H1 (cell line): ENCODE results near the gene KLHL28. TPM values are rescaled to one million over a fixed set of nuclear protein-coding genes. Genes with fewer than 3 reads are reported as not detected.
A peak's percentile ranks its signal among the peaks of the same experiment; 100 is the strongest.

Source experiments
- CTCF ChIA-PET: fragments of 300-600 bp; sonication (Branson Sonifier 250); formaldehyde crosslinking; loops from one replicate; lab custom pipeline; 2021; ENCODE audit not compliant: partially characterized antibody; lab: Charles Lee
- POLR2A ChIA-PET: fragments of 300-600 bp; sonication (Branson Sonifier 250); formaldehyde crosslinking; loops from one replicate; lab custom pipeline; 2021; ENCODE audit warnings: inconsistent platforms; ENCODE audit not compliant: partially characterized antibody; lab: Charles Lee
- DNase-seq, 2 experiments: peaks; one replicate each; pipeline versions ENCODE4 v3.0.0 to v3.0.0-alpha.2; 2010 to 2022; ENCODE audit warnings: low spot score in 2 of 2, low read depth in 1 of 2, mixed read lengths in 1 of 2
- FAIRE-seq: peaks from 2 replicates; lab custom pipeline; 2011; peaks lifted over from hg19 to GRCh38; lab: Jason Lieb, UNC
- H2AFZ ChIP-seq: 2 replicates; pipeline ENCODE4 v1.8.1; 2012; ENCODE audit warnings: low read length, inconsistent platforms
- H2AK5ac ChIP-seq: 2 replicates; pipeline ENCODE4 v1.6.1; 2013; ENCODE audit warnings: low read depth, low read length
- H2BK120ac ChIP-seq: replicated peaks from 2 replicates; pipeline ENCODE3; 2013; ENCODE audit warnings: low read depth, low read length, inconsistent platforms
- H2BK12ac ChIP-seq: 2 replicates; pipeline ENCODE4 v1.6.1; 2013; ENCODE audit warnings: low read depth, low read length
- H2BK15ac ChIP-seq: 2 replicates; pipeline ENCODE4 v1.6.1; 2013; ENCODE audit warnings: low read length
- H2BK20ac ChIP-seq: 2 replicates; pipeline ENCODE4 v1.6.1; 2013; ENCODE audit warnings: low read length
- H2BK5ac ChIP-seq: 2 replicates; pipeline ENCODE4 v1.6.1; 2013; ENCODE audit warnings: low read depth, low read length
- H3K14ac ChIP-seq: 2 replicates; pipeline ENCODE4 v1.6.1; 2013; ENCODE audit warnings: inconsistent platforms; ENCODE audit not compliant: insufficient read length
- H3K18ac ChIP-seq: 2 replicates; pipeline ENCODE4 v1.6.1; 2013; ENCODE audit warnings: low read length; ENCODE audit errors: extremely low read depth
- H3K23ac ChIP-seq: 2 replicates; pipeline ENCODE4 v1.6.1; 2013; ENCODE audit warnings: inconsistent platforms; ENCODE audit not compliant: insufficient read length
- H3K23me2 ChIP-seq: 2 replicates; pipeline ENCODE4 v1.6.1; 2013; ENCODE audit warnings: low read depth, low read length
- H3K27ac ChIP-seq: 2 replicates; pipeline ENCODE4 v1.6.1; 2011; ENCODE audit warnings: low read depth, low read length, inconsistent platforms
- H3K27me3 ChIP-seq, 4 experiments: replicated peaks in 1 of 4; 1 replicate in 1 of 4; 2 replicates in 3 of 4; pipeline versions ENCODE4 v1.6.1 to v1.8.1; 2011 to 2013; ENCODE audit warnings: low read length in 3 of 4, mild to moderate bottlenecking in 3 of 4, inconsistent platforms in 2 of 4, mixed read lengths in 2 of 4, moderate library complexity in 1 of 4; ENCODE audit not compliant: control insufficient read depth in 3 of 4, insufficient read depth in 3 of 4; ENCODE audit errors: extremely low read depth in 1 of 4
- H3K36me3 ChIP-seq, 4 experiments: 2 replicates each; pipeline versions ENCODE4 v1.6.1 to v1.8.1; 2011 to 2013; ENCODE audit warnings: mild to moderate bottlenecking in 4 of 4, low read length in 3 of 4, moderate library complexity in 2 of 4, control low read depth in 1 of 4, inconsistent platforms in 1 of 4; ENCODE audit not compliant: insufficient read depth in 4 of 4, control insufficient read depth in 2 of 4
- H3K4ac ChIP-seq: replicated peaks from 2 replicates; pipeline ENCODE3; 2013; ENCODE audit warnings: low read length, low read depth, mixed read lengths, inconsistent platforms; ENCODE audit not compliant: insufficient read length
- H3K4me1 ChIP-seq, 4 experiments: replicated peaks in 1 of 4; 1 replicate in 1 of 4; 2 replicates in 3 of 4; pipeline versions ENCODE4 v1.6.1 to v1.8.1; 2011 to 2013; ENCODE audit warnings: low read length in 3 of 4, inconsistent platforms in 2 of 4, mixed read lengths in 1 of 4; ENCODE audit not compliant: insufficient read depth in 4 of 4, control insufficient read depth in 3 of 4
- H3K4me2 ChIP-seq, 2 experiments: 2 replicates each; pipeline versions ENCODE4 v1.6.1 to v1.8.1; 2011 to 2013; ENCODE audit warnings: low read depth in 2 of 2, low read length in 2 of 2, control low read depth in 1 of 2, inconsistent platforms in 1 of 2, mild to moderate bottlenecking in 1 of 2; ENCODE audit not compliant: insufficient read depth in 1 of 2
- H3K4me3 ChIP-seq, 4 experiments: fragments of 200-600, 300-600 bp in 1 of 4; sonication (generic), shearing (Covaris generic), sonication (Bioruptor Twin) in 1 of 4; 2 replicates each; pipeline versions ENCODE4 v1.5.1 to v1.8.1; 2011 to 2016; ENCODE audit warnings: low read length in 4 of 4, low read depth in 3 of 4, control low read depth in 2 of 4, inconsistent platforms in 2 of 4, mild to moderate bottlenecking in 2 of 4, mixed read lengths in 1 of 4, moderate library complexity in 1 of 4; ENCODE audit not compliant: insufficient read depth in 2 of 4; ENCODE audit errors: extremely low read depth in 1 of 4
- H3K56ac ChIP-seq: replicated peaks from 2 replicates; pipeline ENCODE3; 2013; ENCODE audit warnings: low read depth, mild to moderate bottlenecking, mixed read lengths, low read length, inconsistent platforms; ENCODE audit not compliant: insufficient read length
- H3K79me1 ChIP-seq: 2 replicates; pipeline ENCODE4 v1.6.1; 2013; ENCODE audit warnings: low read depth, low read length, control low read depth
- H3K79me2 ChIP-seq, 2 experiments: 2 replicates each; pipeline versions ENCODE4 v1.6.1 to v1.8.1; 2012 to 2013; ENCODE audit warnings: low read length in 2 of 2, mild to moderate bottlenecking in 2 of 2, inconsistent platforms in 1 of 2; ENCODE audit not compliant: insufficient read depth in 2 of 2, control insufficient read depth in 1 of 2
- H3K9ac ChIP-seq, 4 experiments: replicated peaks in 1 of 4; 1 replicate in 1 of 4; 2 replicates in 3 of 4; pipeline versions ENCODE4 v1.6.1 to v1.8.1; 2011 to 2013; ENCODE audit warnings: low read depth in 3 of 4, low read length in 3 of 4, control low read depth in 2 of 4, mild to moderate bottlenecking in 2 of 4, moderate library complexity in 2 of 4, inconsistent platforms in 1 of 4; ENCODE audit errors: extremely low read depth in 1 of 4
- H3K9me3 ChIP-seq, 2 experiments: 2 replicates each; pipeline versions ENCODE4 v1.6.1 to v1.8.1; 2012 to 2013; ENCODE audit warnings: mild to moderate bottlenecking in 2 of 2, moderate library complexity in 2 of 2, control low read depth in 1 of 2, inconsistent platforms in 1 of 2, low read depth in 1 of 2, low read length in 1 of 2, mixed read lengths in 1 of 2; ENCODE audit not compliant: insufficient read depth in 2 of 2
- H4K20me1 ChIP-seq, 2 experiments: replicated peaks in 1 of 2; 2 replicates each; pipeline versions ENCODE3 to v1.8.1; 2011 to 2013; ENCODE audit warnings: inconsistent platforms in 2 of 2, low read length in 2 of 2, mild to moderate bottlenecking in 1 of 2; ENCODE audit not compliant: insufficient read depth in 2 of 2, control insufficient read depth in 1 of 2
- H4K5ac ChIP-seq: 2 replicates; pipeline ENCODE4 v1.6.1; 2013; ENCODE audit warnings: low read length, low read depth, mixed read lengths, inconsistent platforms; ENCODE audit not compliant: insufficient read length
- H4K8ac ChIP-seq: 2 replicates; pipeline ENCODE4 v1.8.0; 2013; ENCODE audit warnings: mild to moderate bottlenecking, moderate library complexity, low read length, inconsistent platforms; ENCODE audit not compliant: insufficient read depth; ENCODE audit errors: extremely low read depth
- H4K91ac ChIP-seq: replicated peaks from 2 replicates; pipeline ENCODE3; 2013; ENCODE audit warnings: low read length, mixed read lengths, inconsistent platforms; ENCODE audit not compliant: insufficient read length
- ASH2L ChIP-seq: fragments of 200-600, 300-600 bp; sonication (generic); IDR thresholded peaks from one replicate; pipeline ENCODE4 v1.7.1; 2017; ENCODE audit warnings: low read length
- CREB1 ChIP-seq: IDR thresholded peaks from 2 replicates; pipeline ENCODE4 v1.6.1; 2012; ENCODE audit warnings: inconsistent platforms
- EGR1 ChIP-seq: IDR thresholded peaks from 2 replicates; pipeline ENCODE4 v1.6.1; 2011; ENCODE audit warnings: low read depth, low read length, borderline replicate concordance
- KDM5A ChIP-seq: fragments of 200-600 bp; IDR thresholded peaks from 2 replicates; pipeline ENCODE4 v1.7.1; 2012; ENCODE audit warnings: mild to moderate bottlenecking, low read length, inconsistent platforms, mixed read lengths
- NRF1 ChIP-seq: IDR thresholded peaks from 2 replicates; pipeline ENCODE4 v1.6.1; 2011; ENCODE audit warnings: mild to moderate bottlenecking, low read depth, low read length, improper control_type of control experiment
- POLR2A ChIP-seq, 2 experiments: IDR thresholded peaks; 1 replicate in 1 of 2; 2 replicates in 1 of 2; pipeline ENCODE4 v1.6.1; 2011; ENCODE audit warnings: low read depth in 2 of 2, low read length in 2 of 2, mild to moderate bottlenecking in 2 of 2; ENCODE audit errors: control extremely low read depth in 1 of 2
- POLR2AphosphoS5 ChIP-seq: IDR thresholded peaks from 2 replicates; pipeline ENCODE4 v1.6.1; 2011; ENCODE audit warnings: low read depth, low read length
- SIN3A ChIP-seq, 2 experiments: IDR thresholded peaks in 1 of 2; conservative IDR thresholded peaks in 1 of 2; 2 replicates each; pipeline ENCODE4 v1.6.1; 2011 to 2012; ENCODE audit warnings: low read length in 2 of 2, improper control_type of control experiment in 1 of 2, low read depth in 1 of 2, mild to moderate bottlenecking in 1 of 2
- SP1 ChIP-seq: IDR thresholded peaks from 2 replicates; pipeline ENCODE4 v1.6.1; 2011; ENCODE audit warnings: low read depth, low read length
- SRF ChIP-seq: IDR thresholded peaks from 2 replicates; pipeline ENCODE4 v1.6.1; 2011; ENCODE audit warnings: mild to moderate bottlenecking, low read depth, low read length, moderate library complexity
- TAF7 ChIP-seq: optimal IDR thresholded peaks from 2 replicates; pipeline ENCODE3; 2011; ENCODE audit warnings: low read depth, mild to moderate bottlenecking, inconsistent platforms, low read length, moderate library complexity, borderline replicate concordance
- YY1 ChIP-seq: IDR thresholded peaks from 2 replicates; pipeline ENCODE4 v1.6.1; 2011; ENCODE audit warnings: low read depth, mild to moderate bottlenecking, low read length
- WGBS, 2 experiments: shearing (Covaris generic) in 1 of 2; methylation state at CpG; one replicate each; pipeline versions ENCODE4 v1.1.6 to v1.1.7; 2013 to 2015; ENCODE audit warnings: low lambda C conversion rate in 2 of 2, mixed read lengths in 2 of 2, inconsistent platforms in 1 of 2, low coverage in 1 of 2, missing lambda C conversion rate in 1 of 2; ENCODE audit not compliant: insufficient replicate concordance in 2 of 2, insufficient coverage in 1 of 2, insufficient read length in 1 of 2; ENCODE audit errors: extremely low coverage in 1 of 2, missing lambda C conversion rate in 1 of 2; 5-methylcytosine and 5-hydroxymethylcytosine counted together
- polyA plus RNA-seq, 7 experiments: library from polyadenylated mRNA; depleted of rRNA in 3 of 7; stranded (reverse) in 5 of 7; unstranded in 2 of 7; fragments of >200 nt in 5 of 7; fragments of 200-250 nt in 2 of 7; gene quantifications; 1 replicate in 5 of 7; 2 replicates in 1 of 7; 4 replicates in 1 of 7; pipeline versions ENCODE4 v1.2.1 to v1.2.3, GENCODE V29; 2011 to 2013; ENCODE audit warnings: missing spikeins in 2 of 7, mixed read lengths in 2 of 7
- total RNA-seq: library from RNA; stranded (reverse); fragmentation: NEBNext Ultra II Directional; extraction: Animal tissue kit (Norgen Biotek cat#: 25700); gene quantifications from 2 replicates; pipeline ENCODE4 v1.2.1, GENCODE V29; 2021

Gene KLHL28
- total and polyA plus RNA-seq, 2 of the 8 experiments (the other 6 are each of a cell fraction or from before 2014, with no cell fraction given): 3.3 to 10.5 TPM

DNA sequence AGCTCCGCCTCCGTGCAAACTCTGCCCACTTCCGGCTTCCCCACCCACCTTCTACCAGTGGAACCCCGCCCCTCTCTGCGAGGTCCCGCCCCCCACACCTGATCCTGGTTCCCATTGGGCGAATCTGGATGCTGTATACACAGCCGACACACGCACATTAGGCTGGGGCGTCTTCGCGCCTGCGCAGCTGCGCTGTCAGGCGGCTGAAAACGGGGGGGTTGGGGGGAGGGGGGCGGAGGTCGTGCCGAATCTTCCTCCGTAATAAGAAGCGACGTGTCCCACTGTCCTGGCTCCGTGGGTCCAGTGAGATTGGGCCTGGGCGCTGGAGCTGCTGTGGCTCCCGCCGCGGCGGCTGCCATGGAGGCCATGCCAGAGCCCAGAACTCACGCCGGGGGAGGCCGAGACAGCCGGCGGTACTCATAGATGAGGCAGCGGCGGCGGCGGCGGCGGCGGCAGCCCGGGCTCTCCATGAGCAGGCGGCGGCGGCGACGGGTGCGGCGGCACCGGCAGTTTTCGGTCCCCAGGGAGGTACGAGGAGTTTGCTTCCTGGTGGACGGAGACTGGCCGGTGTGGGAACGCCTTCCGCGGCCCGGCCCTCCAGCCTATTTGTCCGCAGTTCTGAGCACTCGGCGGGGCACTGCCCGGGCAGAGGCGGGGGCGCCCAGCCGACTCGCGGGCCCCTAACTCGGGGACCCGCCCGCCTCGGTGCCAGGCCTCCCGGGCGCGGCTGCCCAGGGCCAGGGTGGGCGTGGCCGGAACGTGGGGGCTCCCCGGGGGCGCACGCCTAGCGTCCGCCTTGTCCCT, 64.5 kb downstream of the KLHL28 start:
- Histone ChIP-seq H3K9ac (peak overlapping the region in 3 of 4 experiments; percentile 71 to 80 (median 71); a peak in 6 of 7 replicates), H2AK5ac (no peak overlapping the region), H3K14ac (no peak overlapping the region), H3K4me3 (peak overlapping the region; percentile 74 to 84 (median 79)), H3K4me1 (no peaks in the 10 kb centered on the region), H3K79me1 (no peaks in the 10 kb centered on the region), H3K23ac (no peak overlapping the region), H3K23me2 (no peaks in the 10 kb centered on the region), H3K9me3 (no peaks in the 10 kb centered on the region; a peak in 1 of 4 replicates), H2BK12ac (no peak overlapping the region), H4K20me1 (no peaks in the 10 kb centered on the region), H3K4me2 (peak overlapping the region; percentile 57 to 77), H3K18ac (0 out of 2 replicates have a peak overlapping the region, but pooled peaks have one; percentile 72), H2BK15ac (no peak overlapping the region), H3K36me3 (no peaks in the 10 kb centered on the region), H2BK5ac (peak overlapping the region; percentile 67; the same call in 1 of the 2 replicates), H4K8ac (peak overlapping the region; percentile 92; the same call in 1 of the 2 replicates), H3K4ac (no peak overlapping the region), H3K27ac (peak overlapping the region; percentile 35; the same call in 1 of the 2 replicates), H3K79me2 (no peaks in the 10 kb centered on the region), H4K5ac (peak overlapping the region; percentile 80), H4K91ac (peak overlapping the region; percentile 23), H2AFZ (peak overlapping the region; percentile 76; the same call in 1 of the 2 replicates), H2BK20ac (no peak overlapping the region), H2BK120ac (no peak overlapping the region), H3K27me3 (no peaks in the 10 kb centered on the region), H3K56ac (no peak overlapping the region)
- DNase-seq (peak; percentile 86 to 91), FAIRE-seq (peak; percentile 74)
- ChIA-PET CTCF (interaction anchor here (0.6 to 1.6 kb wide), 4 partner anchors 16 to 356 kb away, joined by 3 to 5 read pairs (median 4); partner anchors contain the start of gene MIS18BP1), POLR2A (interaction anchor here (0.8 to 1.2 kb wide), 3 partner anchors 14 to 355 kb away, joined by 3 to 4 read pairs (median 3); no protein-coding TSS in a partner anchor)
- WGBS, 2 experiments: 1% methylated on average over 65 of the region's 81 CpGs; no CpG with 5 or more reads in 1 of the 2 experiments
- peak; percentile 75 for TF ChIP-seq NRF1
- no peak; the same call in 1 of the 2 replicates for TF ChIP-seq EGR1
- TF ChIP-seq SP1: 0 out of 2 replicates have a peak, but pooled peaks have one; percentile 48
- TF ChIP-seq ASH2L: peak; percentile 93
- no peak for TF ChIP-seq SRF
- peak; percentile 59 for TF ChIP-seq POLR2AphosphoS5
- TF ChIP-seq CREB1: peak; percentile 49; the same call in 1 of the 2 replicates
- TF ChIP-seq SIN3A (conservative IDR thresholded peaks at IDR 0.05 in 1 of 2, IDR thresholded peaks at IDR 0.05 in 1 of 2; ENCODE audit: low read depth in 1 of 2, low read length in 2 of 2): peak in 1 of 2 experiments; percentile 33; a peak in 1 of 4 replicates
- TF ChIP-seq TAF7: peak; percentile 55
- TF ChIP-seq KDM5A: no peak
- TF ChIP-seq YY1: 0 out of 2 replicates have a peak, but pooled peaks have one; percentile 33
- peak; percentile 57 to 72 for TF ChIP-seq POLR2A (IDR thresholded peaks at IDR 0.05; ENCODE audit: control extremely low read depth in 1 of 2, low read depth in 2 of 2, low read length in 2 of 2)
